HG02642 (cell line): ENCODE data around the gene SUMF1.

ENCODE experiments used
- ATAC-seq: cut with Tn5 transposase; IDR thresholded peaks from one replicate; pipeline ENCODE4 v1.9.1; 2021; ENCODE audit warnings: mild to moderate bottlenecking; ENCODE audit not compliant: unreplicated experiment, poor library complexity

Gene SUMF1

GRCh38 chr3:4419386-4419785 lies 47.7 kb downstream of the SUMF1 start:
- no peak for ATAC-seq

- ATAC-seq, result no peak
These were observed 48.9 kb downstream of the SUMF1 start for GRCh38 chr3:4418156-4418555.

- ATAC-seq, result no peak
These were observed 49.6 kb downstream of the SUMF1 start for GRCh38 chr3:4417449-4417848.

- no peak for ATAC-seq
These were observed 50.1 kb downstream of the SUMF1 start for GRCh38 chr3:4416961-4417360.

- ATAC-seq, result no peak
These were observed 50.6 kb downstream of the SUMF1 start for GRCh38 chr3:4416427-4416945.

- no peak for ATAC-seq
These were observed 53.6 kb downstream of the SUMF1 start for GRCh38 chr3:4413467-4413866.

- no peak for ATAC-seq
These were observed 55.2 kb downstream of the SUMF1 start for GRCh38 chr3:4411833-4412232.

GRCh38 chr3:4411236-4411635 lies 55.8 kb downstream of the SUMF1 start:
- no peak for ATAC-seq

- no peak for ATAC-seq
These were observed 56.5 kb downstream of the SUMF1 start for GRCh38 chr3:4410606-4411005.

- no peak for ATAC-seq
These were observed 57.0 kb downstream of the SUMF1 start for GRCh38 chr3:4409971-4410573.

- peak; percentile 35 for ATAC-seq
These were observed 57.7 kb downstream of the SUMF1 start for GRCh38 chr3:4409415-4409814.

- no peak for ATAC-seq
These were observed 58.1 kb downstream of the SUMF1 start for GRCh38 chr3:4408958-4409357.

- no peak for ATAC-seq
These were observed 59.1 kb downstream of the SUMF1 start for GRCh38 chr3:4407941-4408340.

GRCh38 chr3:4406746-4407568 lies 60.1 kb downstream of the SUMF1 start:
- ATAC-seq, result no peak

GRCh38 chr3:4404881-4405280 lies 62.2 kb downstream of the SUMF1 start:
- ATAC-seq, result no peak

GRCh38 chr3:4401441-4401840 lies 65.6 kb downstream of the SUMF1 start:
- no peak for ATAC-seq

GRCh38 chr3:4399476-4399875 lies 67.6 kb downstream of the SUMF1 start:
- ATAC-seq, result no peak

GRCh38 chr3:4398941-4399245 lies 68.2 kb downstream of the SUMF1 start:
- no peak for ATAC-seq

GRCh38 chr3:4398120-4398940 lies 68.7 kb downstream of the SUMF1 start:
- ATAC-seq, result no peak

- no peak for ATAC-seq
These were observed 69.6 kb downstream of the SUMF1 start for GRCh38 chr3:4397466-4397865.

GRCh38 chr3:4396542-4396941 lies 70.5 kb downstream of the SUMF1 start:
- no peak for ATAC-seq
